ENCODE results near the gene SUGT1. TPM values are rescaled to one million over a fixed set of nuclear protein-coding genes. Genes with fewer than 3 reads are reported as not detected.

Gene SUGT1
- total and polyA plus RNA-seq, 10 donors, result 24.7 to 36.9 (median 28.8) TPM

DNA sequence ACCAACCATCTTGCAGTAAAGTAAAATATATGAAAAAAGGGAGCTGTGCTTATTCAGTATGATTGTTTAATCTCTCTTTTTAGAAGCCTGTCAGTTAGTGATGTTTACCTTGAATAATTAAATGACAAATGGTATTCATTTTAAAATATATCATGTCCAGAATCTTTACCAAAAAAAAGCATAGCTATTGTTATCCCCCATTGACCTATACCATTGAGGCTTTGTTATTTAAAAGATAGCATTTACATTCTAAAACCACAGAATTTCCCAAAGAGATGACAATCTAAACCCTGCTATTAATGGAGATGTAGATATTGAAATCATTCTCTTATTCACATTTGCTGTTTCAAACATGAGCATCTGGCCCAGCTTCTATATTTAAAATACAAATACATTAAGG, 84.8 kb downstream of the SUGT1 start:
- peaks cover 3 to 54% (median 28%) of the 10 kb centered on the region in 7 donors for H3K27me3 ChIP-seq (replicated peaks in 1 of 7)
- peaks cover 0 to 18% (median 12%) of the 10 kb centered on the region in 6 donors for H3K4me1 ChIP-seq
- H3K36me3 ChIP-seq, result no peaks in the 10 kb centered on the region
- DNase-seq, result no peak
- H3K27ac ChIP-seq, result no peak overlapping the region
- no peaks in the 10 kb centered on the region for H3K9me3 ChIP-seq
- intact Hi-C loops (cut with DNase I; ENCODE audit: low total_unique reads), result no loop called here
- TF ChIP-seq, protein P1, sequence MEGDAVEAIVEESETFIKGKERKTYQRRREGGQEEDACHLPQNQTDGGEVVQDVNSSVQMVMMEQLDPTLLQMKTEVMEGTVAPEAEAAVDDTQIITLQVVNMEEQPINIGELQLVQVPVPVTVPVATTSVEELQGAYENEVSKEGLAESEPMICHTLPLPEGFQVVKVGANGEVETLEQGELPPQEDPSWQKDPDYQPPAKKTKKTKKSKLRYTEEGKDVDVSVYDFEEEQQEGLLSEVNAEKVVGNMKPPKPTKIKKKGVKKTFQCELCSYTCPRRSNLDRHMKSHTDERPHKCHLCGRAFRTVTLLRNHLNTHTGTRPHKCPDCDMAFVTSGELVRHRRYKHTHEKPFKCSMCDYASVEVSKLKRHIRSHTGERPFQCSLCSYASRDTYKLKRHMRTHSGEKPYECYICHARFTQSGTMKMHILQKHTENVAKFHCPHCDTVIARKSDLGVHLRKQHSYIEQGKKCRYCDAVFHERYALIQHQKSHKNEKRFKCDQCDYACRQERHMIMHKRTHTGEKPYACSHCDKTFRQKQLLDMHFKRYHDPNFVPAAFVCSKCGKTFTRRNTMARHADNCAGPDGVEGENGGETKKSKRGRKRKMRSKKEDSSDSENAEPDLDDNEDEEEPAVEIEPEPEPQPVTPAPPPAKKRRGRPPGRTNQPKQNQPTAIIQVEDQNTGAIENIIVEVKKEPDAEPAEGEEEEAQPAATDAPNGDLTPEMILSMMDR (IDR thresholded peaks at IDR 0.05 in 8 of 11, conservative IDR thresholded peaks at IDR 0.05 in 3 of 11), result no peak
- TF ChIP-seq POLR2AphosphoS5 (IDR thresholded peaks at IDR 0.05) (no peak), POLR2A (IDR thresholded peaks at IDR 0.05) (no peak)
- no peak overlapping the region for H3K4me3 ChIP-seq

DNA sequence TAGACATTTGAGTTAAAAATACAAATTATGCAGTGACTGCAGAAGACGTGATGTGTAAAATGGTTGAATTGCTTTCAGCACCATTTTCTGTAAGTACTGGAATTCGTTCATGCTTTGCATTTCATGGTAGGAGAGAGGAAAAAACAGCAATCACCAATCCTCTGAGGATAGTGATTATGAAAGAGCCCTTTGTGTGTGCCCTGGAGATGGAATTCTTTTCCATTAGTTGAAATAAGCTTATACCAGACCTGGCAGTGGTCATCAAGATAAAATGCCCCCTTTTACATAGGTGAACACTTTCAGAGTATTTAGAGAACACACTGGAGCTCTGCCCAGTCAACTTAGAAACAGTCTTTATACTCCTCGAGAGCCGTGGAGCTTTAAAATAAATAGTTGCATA, 85.3 kb downstream of the SUGT1 start:
- no peak for TF ChIP-seq POLR2A (IDR thresholded peaks at IDR 0.05)
- TF ChIP-seq POLR2AphosphoS5 (IDR thresholded peaks at IDR 0.05), result no peak
- TF ChIP-seq, protein P1 (IDR thresholded peaks at IDR 0.05 in 8 of 11, conservative IDR thresholded peaks at IDR 0.05 in 3 of 11), result no peak
- intact Hi-C loops (cut with DNase I; ENCODE audit: low total_unique reads), result no loop called here
- peaks cover 3 to 59% (median 28%) of the 10 kb centered on the region in 7 donors for H3K27me3 ChIP-seq (replicated peaks in 1 of 7)
- peaks cover 0 to 18% (median 12%) of the 10 kb centered on the region in 6 donors for H3K4me1 ChIP-seq
- no peak overlapping the region for H3K4me3 ChIP-seq
- DNase-seq, result no peak
- H3K36me3 ChIP-seq, result no peaks in the 10 kb centered on the region
- WGBS, 5 donors, result 74 to 89% (median 84%) methylated on average over 4 of the region's 4 CpGs
- no peak overlapping the region for H3K27ac ChIP-seq
- peaks cover 0 to under 1% (median 0%) of the 10 kb centered on the region in 8 donors for H3K9me3 ChIP-seq

DNA sequence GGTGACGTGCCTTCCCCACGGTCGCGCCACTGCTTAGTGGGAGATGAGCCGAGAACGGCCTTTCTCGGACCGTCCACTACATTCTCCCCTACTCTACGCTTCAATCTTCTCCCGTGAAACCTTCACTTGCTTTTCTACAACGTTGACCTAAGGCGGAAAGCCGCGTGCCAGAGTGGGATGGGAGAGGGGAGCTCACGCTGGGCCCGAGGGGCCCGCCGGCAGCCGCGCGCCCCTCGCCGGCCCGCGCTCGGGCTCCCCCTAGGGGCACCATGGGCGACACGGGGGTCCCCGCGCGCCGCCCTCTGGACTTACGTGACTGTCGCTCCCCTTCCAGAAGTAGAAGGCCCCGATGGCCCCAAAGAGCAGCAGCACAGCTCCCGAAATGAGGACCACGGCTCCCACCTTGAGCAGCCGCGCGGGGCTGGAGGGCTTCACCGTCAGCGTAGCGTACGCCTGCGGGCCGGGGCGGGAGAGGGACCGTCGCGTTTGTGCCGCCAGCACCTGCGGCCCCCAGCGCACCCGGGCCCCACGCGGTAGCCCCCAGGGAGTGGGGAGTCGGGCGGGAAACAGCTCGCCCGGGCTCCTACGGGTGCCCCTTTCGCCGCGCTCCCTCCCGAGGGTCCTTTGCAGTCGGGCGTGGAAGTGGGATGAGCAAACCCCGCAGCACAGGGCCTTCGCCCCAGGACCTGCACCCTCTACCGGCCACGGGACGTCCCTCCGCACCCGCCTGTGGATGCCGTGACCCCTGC, 86.3 kb downstream of the SUGT1 start:
- WGBS, 5 donors, result 7 to 13% (median 9%) methylated on average over 44 to 75 of the region's 75 CpGs
- peaks cover 0 to 8% (median 0%) of the 10 kb centered on the region in 8 donors for H3K9me3 ChIP-seq
- peak overlapping the region; percentile 7 to 70 (median 35) for H3K4me3 ChIP-seq
- peaks cover 3 to 66% (median 28%) of the 10 kb centered on the region in 7 donors for H3K27me3 ChIP-seq (replicated peaks in 1 of 7)
- peak; percentile 74 for DNase-seq
- intact Hi-C loops (cut with DNase I; ENCODE audit: low total_unique reads), result no loop called here
- H3K27ac ChIP-seq, result no peak overlapping the region
- H3K4me1 ChIP-seq, result peaks cover 0 to 18% (median 12%) of the 10 kb centered on the region in 6 donors
- no peaks in the 10 kb centered on the region for H3K36me3 ChIP-seq
- TF ChIP-seq POLR2AphosphoS5 (IDR thresholded peaks at IDR 0.05) (no peak), POLR2A (IDR thresholded peaks at IDR 0.05) (no peak)
- TF ChIP-seq, protein P1 (IDR thresholded peaks at IDR 0.05 in 8 of 11, conservative IDR thresholded peaks at IDR 0.05 in 3 of 11), result peak in 6 of 11 experiments; percentile 16 to 64 (median 60)

DNA sequence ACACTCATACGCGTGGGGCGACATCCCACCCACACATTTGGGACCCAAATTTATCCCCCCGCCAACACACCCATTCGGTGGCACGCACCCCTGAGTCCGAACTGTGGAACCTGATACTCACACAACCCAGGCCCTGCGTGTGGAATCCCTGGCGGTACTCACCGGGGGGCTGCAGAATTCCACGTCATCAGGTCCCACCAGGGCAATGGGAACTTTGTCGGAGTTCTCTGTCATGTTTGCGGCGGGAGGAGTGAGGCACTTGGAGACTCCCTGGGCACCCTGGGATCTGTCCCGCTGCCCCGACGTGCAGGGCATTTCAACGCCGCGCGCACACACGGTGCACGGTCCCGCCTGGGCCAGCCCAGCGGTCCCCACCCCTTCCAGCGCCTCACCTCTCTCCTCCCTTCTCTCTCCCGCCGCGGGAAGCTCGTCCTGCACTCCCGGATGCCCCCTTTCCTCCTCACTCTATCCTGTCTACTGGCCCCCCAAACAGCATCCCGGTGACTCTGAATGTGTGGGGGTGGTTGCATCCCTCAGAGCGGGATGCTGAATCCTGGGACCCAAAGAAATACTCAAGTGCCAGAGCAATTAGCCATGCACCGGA, 86.9 kb downstream of the SUGT1 start, which contains the start of gene CNMD:
TSS of gene CNMD (minus strand) at position 353 of the 604 bp plus-strand sequence. CDS start at position 234, 119 bp downstream.
- intact Hi-C loops (cut with DNase I; ENCODE audit: low total_unique reads), result no loop called here
- TF ChIP-seq, protein P1 (IDR thresholded peaks at IDR 0.05 in 8 of 11, conservative IDR thresholded peaks at IDR 0.05 in 3 of 11), result no peak
- TF ChIP-seq POLR2A (IDR thresholded peaks at IDR 0.05) (no peak), POLR2AphosphoS5 (IDR thresholded peaks at IDR 0.05) (no peak)
- Histone ChIP-seq H3K4me3 (peak within 1 kb of the TSS; percentile 7 to 70 (median 35)), H3K4me1 (peaks cover 0 to 18% (median 12%) of the 10 kb centered on the region in 6 donors), H3K9me3 (peaks cover 0 to 8% (median 0%) of the 10 kb centered on the region in 8 donors), H3K27me3 (replicated peaks in 1 of 7) (peaks cover 3 to 71% (median 28%) of the 10 kb centered on the region in 7 donors), H3K36me3 (no peaks in the 10 kb centered on the region), H3K27ac (no peak within 1 kb of the TSS)
- DNase-seq, result no peak
- 8 to 18% (median 12%) methylated on average over 19 to 34 of the region's 34 CpGs for WGBS, 5 donors

Data from spleen (tissue), 11 donors.